Stomach (tissue), 9 donors: ENCODE data around the gene VWF. TPM values are rescaled to one million over a fixed set of nuclear protein-coding genes. Genes with fewer than 3 reads are reported as not detected.

ENCODE experiments used
- DNase-seq, 2 donors: peaks; one replicate each; pipeline versions ENCODE4 v3.0.0 to v3.0.0-alpha.2; 2013 to 2019
- H3K27ac ChIP-seq, 5 donors: fragments of 200-600 bp in 4 of 5; sonication (generic) in 4 of 5; one replicate each; pipeline ENCODE4 v1.5.1; 2013 to 2019; ENCODE audit warnings: mild to moderate bottlenecking in 1 of 5, moderate library complexity in 1 of 5
- H3K27me3 ChIP-seq, 3 donors: fragments of 200-600 bp; sonication (generic); one replicate each; pipeline ENCODE4 v1.5.1; 2017 to 2019; ENCODE audit warnings: mixed run types in 1 of 3
- H3K36me3 ChIP-seq, 4 donors: fragments of 200-600 bp; sonication (generic); 1 replicate in 3 of 4; 2 replicates in 1 of 4; pipeline ENCODE4 v1.5.1; 2016 to 2019
- H3K4me1 ChIP-seq, 4 donors: fragments of 200-600 bp; sonication (generic); one replicate each; pipeline ENCODE4 v1.5.1; 2016 to 2019
- H3K4me3 ChIP-seq, 4 donors: fragments of 200-600 bp; sonication (generic) in 3 of 4; one replicate each; pipeline ENCODE4 v1.5.1; 2016 to 2019; ENCODE audit warnings: mild to moderate bottlenecking in 1 of 4
- H3K9me3 ChIP-seq, 4 donors: fragments of 200-600 bp; sonication (generic); one replicate each; pipeline ENCODE4 v1.5.1; 2016 to 2019
- EP300 ChIP-seq: sonication (generic); formaldehyde crosslinking; IDR thresholded peaks from one replicate; pipeline ENCODE4 v1.6.1; 2017; ENCODE audit warnings: antibody characterized with exemption
- POLR2A ChIP-seq, 4 donors: fragments of 450-650 bp; IDR thresholded peaks; one replicate each; pipeline ENCODE4 v1.6.1; 2016; ENCODE audit warnings: antibody characterized with exemption in 4 of 4, control low read depth in 2 of 4, mild to moderate bottlenecking in 1 of 4, moderate library complexity in 1 of 4
- POLR2AphosphoS5 ChIP-seq, 3 donors: sonication (generic); formaldehyde crosslinking; IDR thresholded peaks; one replicate each; pipeline ENCODE4 v1.6.1; 2016; ENCODE audit warnings: antibody characterized with exemption in 3 of 3
- WGBS, 5 donors: extraction: QIAGEN DNeasy Blood & Tissue Kit in 3 of 5; methylation state at CpG; one replicate each; pipeline versions ENCODE4 v1.1.5 to v1.1.7; 2013 to 2018; 5-methylcytosine and 5-hydroxymethylcytosine counted together
- intact Hi-C: fragments of 100-400 bp; cut with DNase I; formaldehyde crosslinking; loops from one replicate; pipeline ENCODE4 v1.15.1; 2023; ENCODE audit warnings: low total_unique reads
- polyA plus RNA-seq, 3 donors: library from polyadenylated mRNA; stranded (reverse); fragments of 200-250 nt; gene quantifications; one replicate each; pipeline ENCODE4 v1.2.3, GENCODE V29; 2013
- total RNA-seq, 5 donors: library from RNA; depleted of rRNA; stranded (reverse); fragments of >200 nt; gene quantifications; one replicate each; pipeline versions ENCODE4 v1.1.0 to v1.2.3, GENCODE V29; 2014 to 2016
- TF ChIP-seq, protein P1 (sequence below), 7 experiments: fragments of 450-650 bp in 4 of 7; fragments of 200-600 bp in 3 of 7; sonication (generic) in 3 of 7; IDR thresholded peaks; one replicate each; pipeline ENCODE4 v1.5.1; 2016 to 2019; ENCODE audit warnings: antibody characterized with exemption in 7 of 7, control low read depth in 2 of 7, mild to moderate bottlenecking in 1 of 7
- donor health status: healthy with polysubstance abuse.
- donor health status: Bipolar disorder and iron deficiency.
- donor health status: healthy.

The VWF gene
- total and polyA plus RNA-seq, 8 donors = 3.1 to 103 (median 50.2) TPM

- Histone ChIP-seq H3K27me3 (peaks cover 0 to 29% (median 3%) of the 10 kb centered on the region in 3 donors), H3K4me1 (no peaks in the 10 kb centered on the region), H3K36me3 (no peaks in the 10 kb centered on the region), H3K27ac (no peak overlapping the region), H3K9me3 (no peaks in the 10 kb centered on the region), H3K4me3 (no peak overlapping the region)
- no peak for DNase-seq
- intact Hi-C loops = no loop called here
- TF ChIP-seq, protein P1, sequence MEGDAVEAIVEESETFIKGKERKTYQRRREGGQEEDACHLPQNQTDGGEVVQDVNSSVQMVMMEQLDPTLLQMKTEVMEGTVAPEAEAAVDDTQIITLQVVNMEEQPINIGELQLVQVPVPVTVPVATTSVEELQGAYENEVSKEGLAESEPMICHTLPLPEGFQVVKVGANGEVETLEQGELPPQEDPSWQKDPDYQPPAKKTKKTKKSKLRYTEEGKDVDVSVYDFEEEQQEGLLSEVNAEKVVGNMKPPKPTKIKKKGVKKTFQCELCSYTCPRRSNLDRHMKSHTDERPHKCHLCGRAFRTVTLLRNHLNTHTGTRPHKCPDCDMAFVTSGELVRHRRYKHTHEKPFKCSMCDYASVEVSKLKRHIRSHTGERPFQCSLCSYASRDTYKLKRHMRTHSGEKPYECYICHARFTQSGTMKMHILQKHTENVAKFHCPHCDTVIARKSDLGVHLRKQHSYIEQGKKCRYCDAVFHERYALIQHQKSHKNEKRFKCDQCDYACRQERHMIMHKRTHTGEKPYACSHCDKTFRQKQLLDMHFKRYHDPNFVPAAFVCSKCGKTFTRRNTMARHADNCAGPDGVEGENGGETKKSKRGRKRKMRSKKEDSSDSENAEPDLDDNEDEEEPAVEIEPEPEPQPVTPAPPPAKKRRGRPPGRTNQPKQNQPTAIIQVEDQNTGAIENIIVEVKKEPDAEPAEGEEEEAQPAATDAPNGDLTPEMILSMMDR (IDR thresholded peaks at IDR 0.05) = no peak
- TF ChIP-seq POLR2A (IDR thresholded peaks at IDR 0.05) (no peak), EP300 (no peak), POLR2AphosphoS5 (IDR thresholded peaks at IDR 0.05) (no peak)
- WGBS, 5 donors = 48 to 65% (median 60%) methylated on average over 3 of the region's 3 CpGs
Measured at GRCh38 chr12:5912011-5912410, 212.5 kb downstream of the VWF start.

DNA sequence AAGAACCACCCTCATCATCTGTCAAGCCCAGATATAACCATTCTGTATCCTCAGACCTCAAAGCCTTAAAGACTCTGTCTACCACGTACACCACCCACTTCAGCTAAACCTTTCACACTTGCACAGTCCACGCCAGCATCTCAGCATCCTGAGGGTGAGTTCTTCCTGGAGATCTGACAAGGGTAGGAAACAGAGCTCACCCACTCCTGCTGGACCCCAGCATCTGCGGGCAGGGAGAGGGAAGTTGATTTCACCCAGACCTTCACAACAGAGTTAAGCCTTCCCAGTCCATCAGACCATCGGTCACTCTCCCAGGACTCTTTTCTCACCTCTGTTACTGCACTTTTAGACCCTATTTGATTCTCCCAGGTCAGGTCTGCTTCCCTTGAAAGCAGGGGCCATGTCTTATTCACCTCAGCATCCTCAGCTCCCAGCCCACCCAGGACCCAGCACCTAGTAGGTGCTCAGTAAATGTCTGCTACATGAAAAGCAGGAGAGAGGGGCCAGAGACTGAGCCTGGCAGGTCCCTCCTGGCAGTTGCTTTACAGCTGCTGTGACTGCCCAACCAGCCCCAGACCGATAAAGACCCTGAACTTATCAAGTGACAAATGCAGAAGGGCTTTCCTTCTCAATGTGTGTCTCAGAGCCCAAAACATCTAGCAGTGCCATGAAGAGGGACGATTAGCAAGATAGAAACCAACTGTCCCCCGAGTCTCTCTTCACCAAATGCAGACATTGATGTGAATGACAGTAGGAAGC, 213.5 kb downstream of the VWF start:
- DNase-seq = no peak
- no peak overlapping the region for H3K4me3 ChIP-seq
- intact Hi-C loops = no loop called here
- H3K9me3 ChIP-seq = no peaks in the 10 kb centered on the region
- H3K27me3 ChIP-seq = peaks cover 0 to 29% (median 3%) of the 10 kb centered on the region in 3 donors
- no peak overlapping the region for H3K27ac ChIP-seq
- 67 to 86% (median 81%) methylated on average over 7 of the region's 7 CpGs for WGBS, 5 donors
- no peaks in the 10 kb centered on the region for H3K36me3 ChIP-seq
- TF ChIP-seq EP300 = no peak
- TF ChIP-seq POLR2A (IDR thresholded peaks at IDR 0.05) = no peak
- TF ChIP-seq POLR2AphosphoS5 (IDR thresholded peaks at IDR 0.05) = no peak
- TF ChIP-seq, protein P1 (IDR thresholded peaks at IDR 0.05) = no peak
- no peaks in the 10 kb centered on the region for H3K4me1 ChIP-seq

- no peaks in the 10 kb centered on the region for H3K36me3 ChIP-seq
- no peak overlapping the region for H3K4me3 ChIP-seq
- H3K9me3 ChIP-seq = no peaks in the 10 kb centered on the region
- 64 to 84% (median 79%) methylated on average over 3 to 5 of the region's 5 CpGs for WGBS, 5 donors
- intact Hi-C loops = no loop called here
- peaks cover 0 to 35% (median 3%) of the 10 kb centered on the region in 3 donors for H3K27me3 ChIP-seq
- H3K27ac ChIP-seq = no peak overlapping the region
- H3K4me1 ChIP-seq = no peaks in the 10 kb centered on the region
- TF ChIP-seq POLR2A (IDR thresholded peaks at IDR 0.05) (no peak), EP300 (no peak), POLR2AphosphoS5 (IDR thresholded peaks at IDR 0.05) (no peak)
- TF ChIP-seq, protein P1 (IDR thresholded peaks at IDR 0.05) = no peak
- no peak for DNase-seq
Measured at GRCh38 chr12:5909560-5909959, 214.9 kb downstream of the VWF start.

DNA sequence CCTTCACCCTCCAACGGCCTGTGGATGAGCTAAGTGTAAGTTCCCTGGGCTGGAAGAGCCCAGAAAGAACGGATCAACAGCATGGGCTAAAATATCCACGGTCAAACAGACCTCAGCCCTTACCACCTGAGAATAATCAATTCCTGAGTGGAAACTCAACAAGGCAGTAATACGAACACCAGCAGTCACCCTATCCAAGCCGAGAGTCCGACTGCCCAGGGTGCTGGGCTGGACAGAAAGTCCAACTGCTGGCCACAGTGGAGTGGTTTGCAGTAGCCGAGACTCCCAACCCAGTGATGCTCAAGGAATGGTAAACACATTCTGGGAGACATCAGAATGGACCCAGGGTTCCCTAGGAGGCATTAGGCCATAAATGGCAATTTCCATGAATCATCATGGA, 216.2 kb downstream of the VWF start:
- Histone ChIP-seq H3K36me3 (no peaks in the 10 kb centered on the region), H3K27ac (no peak overlapping the region), H3K9me3 (no peaks in the 10 kb centered on the region), H3K4me3 (no peak overlapping the region), H3K27me3 (peaks cover 0 to 37% (median 3%) of the 10 kb centered on the region in 3 donors), H3K4me1 (no peaks in the 10 kb centered on the region)
- intact Hi-C loops = no loop called here
- 73 to 90% (median 81%) methylated on average over 6 to 7 of the region's 7 CpGs for WGBS, 5 donors
- DNase-seq = no peak
- no peak for TF ChIP-seq POLR2A (IDR thresholded peaks at IDR 0.05)
- TF ChIP-seq, protein P1 (IDR thresholded peaks at IDR 0.05) = no peak
- no peak for TF ChIP-seq EP300
- TF ChIP-seq POLR2AphosphoS5 (IDR thresholded peaks at IDR 0.05) = no peak
